ENCODE measurements around the gene RPL41. TPM values are rescaled to one million over a fixed set of nuclear protein-coding genes. Genes with fewer than 3 reads are reported as not detected.

RPL41 gene
- total RNA-seq, 6 experiments from 2014 or later, result 516 to 1,547 (median 1,257) TPM

DNA sequence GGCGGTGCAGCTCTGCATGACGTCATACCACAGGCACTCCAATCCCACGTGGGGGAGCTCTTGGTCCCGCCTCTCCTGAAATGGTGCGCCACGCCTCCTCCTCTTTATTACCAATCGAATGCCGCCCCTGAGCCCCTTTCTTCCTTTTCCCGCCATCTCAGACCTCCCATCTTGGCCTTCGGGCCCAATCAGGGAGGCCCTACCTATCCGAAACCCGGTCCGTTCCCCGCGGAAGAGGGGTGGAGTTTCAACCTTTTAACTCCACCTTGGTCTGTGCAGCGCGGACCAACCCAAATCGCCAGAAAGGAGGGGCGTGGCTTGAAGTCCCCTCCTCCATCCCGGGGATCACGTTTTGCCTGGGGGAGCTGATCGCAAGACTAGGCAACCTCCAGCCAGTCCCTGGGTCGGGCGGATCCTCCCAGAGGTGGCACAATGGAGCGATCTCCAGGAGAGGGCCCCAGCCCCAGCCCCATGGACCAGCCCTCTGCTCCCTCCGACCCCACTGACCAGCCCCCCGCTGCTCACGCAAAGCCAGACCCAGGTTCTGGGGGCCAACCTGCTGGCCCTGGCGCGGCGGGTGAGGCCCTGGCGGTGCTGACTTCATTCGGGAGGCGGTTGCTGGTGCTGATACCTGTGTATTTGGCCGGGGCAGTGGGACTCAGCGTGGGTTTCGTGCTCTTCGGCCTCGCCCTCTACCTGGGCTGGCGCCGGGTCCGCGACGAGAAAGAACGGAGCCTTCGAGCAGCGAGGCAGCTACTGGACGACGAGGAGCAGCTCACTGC, 11.6 kb downstream of the RPL41 start, which contains the start of gene ESYT1:
Gene ESYT1 (plus strand): TSS at position 380 of the 782 bp plus-strand sequence. CDS start 53 bp downstream, at position 433.
- H3K9me3 ChIP-seq, result no peaks in the 10 kb centered on the region
- no peaks in the 10 kb centered on the region for H3K27me3 ChIP-seq
- TF ChIP-seq POLR2A (IDR thresholded peaks at IDR 0.05), result peak; percentile 98
- peak in 1 of 4 donors; percentile 5 for TF ChIP-seq CTCF (IDR thresholded peaks at IDR 0.05)
- H3K4me1 ChIP-seq, result peaks cover 0 to 41% (median 11%) of the 10 kb centered on the region in 4 donors
- DNase-seq (peak; percentile 98 to 100 (median 99)), ATAC-seq (peak; percentile 84 to 95 (median 90))
- intact Hi-C loops (cut with DNase I), result loop anchor here in 1 of 2 donors (5.0 kb wide), 1 partner anchor 59 kb away; the partner anchor contains the start of gene SMARCC2
- peak within 1 kb of the TSS; percentile 78 to 86 (median 85) for H3K27ac ChIP-seq
- peaks cover 0 to 26% (median 16%) of the 10 kb centered on the region in 4 donors for H3K36me3 ChIP-seq
- peak within 1 kb of the TSS; percentile 70 to 95 (median 73) for H3K4me3 ChIP-seq
- 1% methylated on average over 22 of the region's 49 CpGs for WGBS (ENCODE audit: insufficient coverage, low coverage, low lambda C conversion rate, missing lambda C conversion rate)

DNA sequence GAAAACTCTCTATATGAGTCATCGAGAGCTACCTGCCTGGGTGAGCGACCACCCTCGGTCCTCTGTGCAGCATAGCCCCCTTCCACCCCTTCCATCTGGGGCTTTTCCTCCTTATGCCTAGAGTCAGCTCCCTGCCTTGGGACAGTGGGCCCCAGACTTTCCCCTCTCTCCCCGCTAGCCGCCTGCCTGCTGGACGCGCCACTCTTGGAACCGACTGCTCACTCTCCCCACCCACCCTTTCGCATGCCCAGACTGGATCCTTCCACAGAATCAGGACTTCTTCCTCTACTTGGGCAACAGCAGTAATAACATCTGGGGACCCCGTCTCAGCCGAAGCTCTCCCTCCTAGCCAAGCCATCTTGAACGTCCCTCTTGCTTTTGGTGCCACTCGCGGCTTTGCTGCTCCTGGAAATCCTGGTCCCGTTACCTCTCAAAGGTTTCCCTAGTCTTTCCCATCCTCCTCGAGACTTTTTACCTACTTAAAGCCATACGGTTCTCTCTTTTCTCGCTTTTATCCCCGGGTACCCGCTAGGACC, 12.3 kb downstream of the RPL41 start:
- peaks cover 0 to 33% (median 20%) of the 10 kb centered on the region in 4 donors for H3K36me3 ChIP-seq
- no peaks in the 10 kb centered on the region for H3K27me3 ChIP-seq
- peak; percentile 2 to 8 (median 4) for ATAC-seq
- TF ChIP-seq CTCF (IDR thresholded peaks at IDR 0.05) (no peak), POLR2A (IDR thresholded peaks at IDR 0.05) (no peak)
- peak overlapping the region; percentile 78 to 86 (median 85) for H3K27ac ChIP-seq
- peaks cover 0 to 34% (median 11%) of the 10 kb centered on the region in 4 donors for H3K4me1 ChIP-seq
- H3K9me3 ChIP-seq, result no peaks in the 10 kb centered on the region
- DNase-seq, result peak in 1 of 3 donors; percentile 57
- peak overlapping the region; percentile 70 to 95 (median 73) for H3K4me3 ChIP-seq
- intact Hi-C loops (cut with DNase I), result loop anchor here in 1 of 2 donors (5.0 kb wide), 1 partner anchor 59 kb away; the partner anchor contains the start of gene SMARCC2
- WGBS (ENCODE audit: insufficient coverage, low coverage, low lambda C conversion rate, missing lambda C conversion rate), result 2% methylated on average over 17 of the region's 20 CpGs

DNA sequence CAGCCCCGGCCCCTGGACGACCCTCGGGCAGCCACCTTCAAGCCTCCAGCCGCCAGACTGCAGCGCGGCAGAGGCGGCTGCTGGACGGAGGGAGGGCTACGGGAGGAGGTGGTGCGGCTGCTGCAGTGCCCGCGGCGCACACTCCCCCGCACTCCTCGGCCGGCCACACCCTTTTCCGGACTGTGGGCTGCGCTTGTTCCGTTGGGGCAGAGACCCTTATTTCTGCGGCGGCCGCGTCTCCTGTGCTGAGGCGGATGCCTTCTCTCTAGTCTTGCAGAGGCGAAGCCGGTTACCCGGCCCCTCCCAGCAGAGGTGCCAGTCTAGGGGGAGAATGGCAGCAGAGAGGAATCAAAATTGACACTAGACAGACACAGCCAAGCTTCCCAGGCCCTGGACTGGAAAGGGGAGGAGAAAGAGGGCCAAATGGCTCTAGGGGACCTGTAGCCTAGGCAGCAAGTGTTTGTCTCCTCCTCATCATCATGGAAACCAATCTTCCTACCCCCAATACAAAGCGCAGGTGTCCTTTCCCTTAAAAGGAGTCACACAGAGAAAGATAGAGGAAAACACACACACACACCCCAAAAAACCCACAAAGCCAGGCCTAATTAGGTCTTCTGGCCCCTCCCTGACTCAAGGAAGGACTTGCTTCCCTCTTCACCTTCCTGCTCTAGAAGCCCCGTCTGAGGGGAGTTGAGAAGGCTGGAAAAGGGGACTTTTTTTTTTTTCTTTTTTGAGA, 12.9 kb downstream of the RPL41 start:
- peaks cover 0 to 39% (median 23%) of the 10 kb centered on the region in 4 donors for H3K36me3 ChIP-seq
- H3K4me1 ChIP-seq, result peaks cover 0 to 30% (median 11%) of the 10 kb centered on the region in 4 donors
- no peaks in the 10 kb centered on the region for H3K27me3 ChIP-seq
- intact Hi-C loops (cut with DNase I), result loop anchor here in 1 of 2 donors (5.0 kb wide), 1 partner anchor 58 kb away; the partner anchor contains the start of gene SMARCC2
- WGBS (ENCODE audit: insufficient coverage, low coverage, low lambda C conversion rate, missing lambda C conversion rate), result 1% methylated on average over 28 of the region's 29 CpGs
- DNase-seq (peak; percentile 68 to 75 (median 73)), ATAC-seq (peak; percentile 20 to 41 (median 38))
- peak overlapping the region in 2 of 3 donors; percentile 78 to 85 for H3K27ac ChIP-seq
- H3K9me3 ChIP-seq, result no peaks in the 10 kb centered on the region
- peak overlapping the region; percentile 70 to 95 (median 73) for H3K4me3 ChIP-seq
- no peak for TF ChIP-seq CTCF (IDR thresholded peaks at IDR 0.05)
- no peak for TF ChIP-seq POLR2A (IDR thresholded peaks at IDR 0.05)

DNA sequence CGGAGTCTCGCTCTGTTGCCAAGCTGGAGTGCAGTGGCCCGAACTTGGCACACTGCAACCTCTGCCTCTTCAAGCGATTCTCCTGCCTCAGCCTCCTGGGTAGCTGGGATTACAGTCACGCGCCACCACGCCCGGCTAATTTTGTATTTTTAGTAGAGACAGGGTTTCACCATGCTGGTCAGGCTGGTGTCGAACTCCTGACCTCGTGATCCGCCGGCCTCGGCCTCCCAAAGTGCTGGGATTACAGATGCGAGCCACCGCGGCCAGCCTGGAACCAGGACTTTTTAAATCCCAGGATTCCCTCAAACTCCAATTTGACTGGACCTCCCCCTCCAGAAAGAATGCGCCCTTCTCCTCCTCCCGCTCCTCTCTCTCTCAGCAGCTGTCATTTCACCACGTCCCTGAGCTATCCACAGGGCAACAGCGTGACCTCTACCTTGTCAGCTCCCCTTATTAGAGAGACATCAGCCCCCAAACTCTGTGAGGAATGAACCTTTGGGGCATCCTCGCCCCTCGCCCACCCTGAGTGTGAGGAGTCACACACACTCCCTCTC, 13.6 kb downstream of the RPL41 start:
- Histone ChIP-seq H3K36me3 (peaks cover 0 to 45% (median 26%) of the 10 kb centered on the region in 4 donors), H3K4me3 (peak overlapping the region; percentile 70 to 95 (median 73)), H3K27ac (peak overlapping the region in 1 of 3 donors; percentile 85), H3K27me3 (no peaks in the 10 kb centered on the region), H3K4me1 (peaks cover 0 to 30% (median 11%) of the 10 kb centered on the region in 4 donors), H3K9me3 (no peaks in the 10 kb centered on the region)
- intact Hi-C loops (cut with DNase I), result loop anchor here (5.0 kb wide), 1 partner anchor 57 kb away; the partner anchor contains the start of gene SMARCC2 (in 2 of the 2)
- ATAC-seq (no peak), DNase-seq (no peak)
- WGBS (ENCODE audit: insufficient coverage, low coverage, low lambda C conversion rate, missing lambda C conversion rate), result 49% methylated on average over 9 of the region's 22 CpGs
- TF ChIP-seq CTCF (IDR thresholded peaks at IDR 0.05), result no peak
- no peak for TF ChIP-seq POLR2A (IDR thresholded peaks at IDR 0.05)

Data from right lobe of liver (tissue), 6 donors.